K562 (cell line): Measurements from ENCODE around the gene WWC2.

Experiments used
- CTCF ChIP-seq, 3 experiments: IDR thresholded peaks in 2 of 3; conservative IDR thresholded peaks in 1 of 3; 2 replicates each; pipeline ENCODE4 v1.5.1; 2011 to 2012; ENCODE audit warnings: low read length in 3 of 3, mild to moderate bottlenecking in 3 of 3, control low read depth in 2 of 3, improper control_type of control experiment in 1 of 3, inconsistent platforms in 1 of 3, low read depth in 1 of 3, mixed read lengths in 1 of 3, moderate library complexity in 1 of 3; ENCODE audit not compliant: insufficient read depth in 2 of 3
- IRF2 ChIP-seq: sonication (generic); formaldehyde crosslinking; IDR thresholded peaks from 2 replicates; pipeline ENCODE4 v1.8.1; 2022; ENCODE audit warnings: mild to moderate bottlenecking, missing genetic modification reagents
- NFATC3 ChIP-seq: fragments of 450-650 bp; IDR thresholded peaks from 2 replicates; pipeline ENCODE4 v1.6.1; 2017; ENCODE audit warnings: mild to moderate bottlenecking
- SNAPC5 ChIP-seq: fragments of 250-450 bp; sonication (Bioruptor Pico); IDR thresholded peaks from 2 replicates; pipeline ENCODE4 v1.8.0; 2021; ENCODE audit warnings: moderate library complexity, mild to moderate bottlenecking, inconsistent platforms
- SP1 ChIP-seq: sonication (generic); formaldehyde crosslinking; IDR thresholded peaks from 2 replicates; pipeline ENCODE4 v1.8.1; 2022; ENCODE audit warnings: mild to moderate bottlenecking, missing genetic modification reagents
- TCF3 ChIP-seq: sonication (generic); formaldehyde crosslinking; IDR thresholded peaks from 2 replicates; pipeline ENCODE4 v1.4.0; 2020; ENCODE audit warnings: mild to moderate bottlenecking, missing genetic modification reagents
- TSC22D4 ChIP-seq: fragments of 450-650 bp; IDR thresholded peaks from 2 replicates; pipeline ENCODE4 v1.6.1; 2016; ENCODE audit warnings: missing genetic modification characterization, missing biosample characterization, control low read depth
- TF ChIP-seq, protein P1 (sequence below), 2 experiments: fragments of 450-650 bp in 1 of 2; sonication (generic) in 1 of 2; formaldehyde crosslinking in 1 of 2; IDR thresholded peaks; 2 replicates each; pipeline versions ENCODE4 v1.7.1 to v1.9.0; 2016 to 2022; ENCODE audit warnings: inconsistent platforms in 1 of 2, mild to moderate bottlenecking in 1 of 2, missing genetic modification reagents in 1 of 2

DNA sequence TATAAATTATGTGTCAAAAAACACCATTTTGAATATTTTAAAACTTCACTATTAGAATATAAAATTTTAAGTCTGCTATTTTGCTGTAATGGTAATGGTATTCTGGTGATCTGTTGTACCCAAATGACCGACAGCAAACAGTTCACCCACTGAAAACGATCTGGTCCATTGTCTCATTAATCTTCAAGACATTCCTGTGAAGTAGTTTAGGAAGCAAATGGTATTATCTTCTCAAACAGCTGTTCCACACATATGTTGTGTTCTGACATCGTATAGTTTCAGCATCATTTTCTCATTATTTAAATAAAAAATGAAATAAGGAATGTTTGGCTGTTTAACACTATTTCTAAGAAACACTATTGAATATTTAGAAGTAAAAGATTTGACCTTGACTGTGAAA, 98.1 kb downstream of the WWC2 start:
- no peak for TF ChIP-seq SNAPC5 (CRISPR knock-in tag)
- TF ChIP-seq SP1 (CRISPR knock-in tag): no peak
- TF ChIP-seq IRF2 (CRISPR knock-in tag): no peak
- no peak for TF ChIP-seq NFATC3
- peak; percentile 26; the same call in 1 of the 2 replicates for TF ChIP-seq TCF3
- TF ChIP-seq, protein P1, sequence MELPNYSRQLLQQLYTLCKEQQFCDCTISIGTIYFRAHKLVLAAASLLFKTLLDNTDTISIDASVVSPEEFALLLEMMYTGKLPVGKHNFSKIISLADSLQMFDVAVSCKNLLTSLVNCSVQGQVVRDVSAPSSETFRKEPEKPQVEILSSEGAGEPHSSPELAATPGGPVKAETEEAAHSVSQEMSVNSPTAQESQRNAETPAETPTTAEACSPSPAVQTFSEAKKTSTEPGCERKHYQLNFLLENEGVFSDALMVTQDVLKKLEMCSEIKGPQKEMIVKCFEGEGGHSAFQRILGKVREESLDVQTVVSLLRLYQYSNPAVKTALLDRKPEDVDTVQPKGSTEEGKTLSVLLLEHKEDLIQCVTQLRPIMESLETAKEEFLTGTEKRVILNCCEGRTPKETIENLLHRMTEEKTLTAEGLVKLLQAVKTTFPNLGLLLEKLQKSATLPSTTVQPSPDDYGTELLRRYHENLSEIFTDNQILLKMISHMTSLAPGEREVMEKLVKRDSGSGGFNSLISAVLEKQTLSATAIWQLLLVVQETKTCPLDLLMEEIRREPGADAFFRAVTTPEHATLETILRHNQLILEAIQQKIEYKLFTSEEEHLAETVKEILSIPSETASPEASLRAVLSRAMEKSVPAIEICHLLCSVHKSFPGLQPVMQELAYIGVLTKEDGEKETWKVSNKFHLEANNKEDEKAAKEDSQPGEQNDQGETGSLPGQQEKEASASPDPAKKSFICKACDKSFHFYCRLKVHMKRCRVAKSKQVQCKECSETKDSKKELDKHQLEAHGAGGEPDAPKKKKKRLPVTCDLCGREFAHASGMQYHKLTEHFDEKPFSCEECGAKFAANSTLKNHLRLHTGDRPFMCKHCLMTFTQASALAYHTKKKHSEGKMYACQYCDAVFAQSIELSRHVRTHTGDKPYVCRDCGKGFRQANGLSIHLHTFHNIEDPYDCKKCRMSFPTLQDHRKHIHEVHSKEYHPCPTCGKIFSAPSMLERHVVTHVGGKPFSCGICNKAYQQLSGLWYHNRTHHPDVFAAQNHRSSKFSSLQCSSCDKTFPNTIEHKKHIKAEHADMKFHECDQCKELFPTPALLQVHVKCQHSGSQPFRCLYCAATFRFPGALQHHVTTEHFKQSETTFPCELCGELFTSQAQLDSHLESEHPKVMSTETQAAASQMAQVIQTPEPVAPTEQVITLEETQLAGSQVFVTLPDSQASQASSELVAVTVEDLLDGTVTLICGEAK (IDR thresholded peaks at IDR 0.05): no peak
- TF ChIP-seq, protein P1 (CRISPR knock-in tag; IDR thresholded peaks at IDR 0.05): no peak
- no peak for TF ChIP-seq TSC22D4 (tag)
- no peak for TF ChIP-seq CTCF (IDR thresholded peaks at IDR 0.05 in 2 of 3, conservative IDR thresholded peaks at IDR 0.05 in 1 of 3; ENCODE audit: insufficient read depth in 2 of 3, low read depth in 1 of 3, low read length in 3 of 3)
